Transverse colon (tissue), 4 donors: ENCODE data around the gene PDXDC1.

Source experiments
- CTCF ChIP-seq, 5 experiments: fragments of 200-600 bp in 3 of 5; fragments of 450-650 bp in 2 of 5; sonication (generic) in 3 of 5; IDR thresholded peaks; 1 replicate in 2 of 5; 2 replicates in 3 of 5; pipeline ENCODE4 v1.5.1; 2016 to 2017; ENCODE audit warnings: antibody characterized with exemption in 5 of 5, inconsistent platforms in 3 of 5, mild to moderate bottlenecking in 2 of 5, moderate library complexity in 1 of 5
- EP300 ChIP-seq: sonication (generic); formaldehyde crosslinking; IDR thresholded peaks from one replicate; pipeline ENCODE4 v1.6.1; 2017; ENCODE audit warnings: antibody characterized with exemption, low read depth
- POLR2AphosphoS5 ChIP-seq, 3 donors: sonication (generic); formaldehyde crosslinking; IDR thresholded peaks; one replicate each; pipeline ENCODE4 v1.6.1; 2016; ENCODE audit warnings: antibody characterized with exemption in 3 of 3

GRCh38 chr16:14963281-14964173, 11.3 kb upstream of the PDXDC1 start:
- no peak for TF ChIP-seq POLR2AphosphoS5 (IDR thresholded peaks at IDR 0.05)
- TF ChIP-seq CTCF (IDR thresholded peaks at IDR 0.05) = no peak
- no peak for TF ChIP-seq EP300
